ENCODE data around the gene PLCD3. TPM values are rescaled to one million over a fixed set of nuclear protein-coding genes. Genes with fewer than 3 reads are reported as not detected.

PLCD3 gene
- total and polyA plus RNA-seq, 9 of the 15 experiments (the other 6 are each of a cell fraction or from before 2014, with no cell fraction given): 0.20 to 22.6 (median 7.5) TPM

DNA sequence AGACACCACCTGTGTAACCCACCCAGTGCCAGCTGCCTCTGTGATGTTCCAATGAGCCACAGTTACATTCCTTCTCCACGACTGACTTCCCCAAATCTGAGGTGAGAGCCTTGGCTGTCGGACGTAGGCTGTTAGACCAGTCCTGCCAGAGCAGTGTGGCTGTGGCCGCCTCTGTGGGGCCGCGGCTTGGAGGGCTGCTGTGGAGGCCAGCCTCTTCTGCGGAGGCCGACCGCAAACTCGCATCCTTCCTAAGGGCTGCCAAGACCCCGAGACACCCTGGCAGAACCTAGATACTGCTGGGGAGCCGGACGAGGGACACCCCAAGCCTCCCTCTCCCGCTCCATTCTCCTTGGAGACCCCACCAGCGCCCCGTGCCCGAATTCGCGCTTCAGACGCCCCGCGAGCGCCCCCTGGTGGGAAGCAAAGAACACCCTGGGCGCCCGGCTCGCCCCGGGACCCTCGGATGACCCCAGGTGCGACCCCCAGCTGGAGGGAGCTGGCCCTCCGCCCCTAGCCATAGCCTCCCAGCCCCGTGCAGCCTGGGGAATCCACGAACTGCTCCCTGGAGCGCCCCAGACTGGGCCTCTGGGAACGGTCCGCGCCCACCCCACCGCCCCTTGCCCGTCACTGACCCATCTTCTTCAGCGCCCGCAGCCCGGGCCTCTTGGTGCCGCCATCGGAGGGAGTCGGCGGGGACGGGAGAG is 547 bp downstream of the PLCD3 start (continued):
- TF ChIP-seq TRIM28 (IDR thresholded peaks at IDR 0.05) (no peak), NFE2L1 (tag; IDR thresholded peaks at IDR 0.05; ENCODE audit: borderline replicate concordance, low read depth) (no peak), POU5F1 (IDR thresholded peaks at IDR 0.05; ENCODE audit: borderline replicate concordance, low read depth, low read length, partially characterized antibody) (no peak), TRIM24 (IDR thresholded peaks at IDR 0.05) (no peak), PHTF2 (CRISPR knock-in tag; IDR thresholded peaks at IDR 0.05) (no peak), ZNF140 (CRISPR knock-in tag; IDR thresholded peaks at IDR 0.05) (no peak), ZBTB43 (CRISPR knock-in tag; IDR thresholded peaks at IDR 0.05) (no peak), POLR3G (IDR thresholded peaks at IDR 0.05; ENCODE audit: extremely low read depth, insufficient read length, insufficient replicate concordance) (no peak), CREM (IDR thresholded peaks at IDR 0.05; ENCODE audit: low read depth) (no peak), RAD21 (CRISPR knock-in tag; conservative IDR thresholded peaks at IDR 0.05 in 1 of 2, IDR thresholded peaks at IDR 0.05 in 1 of 2) (peak; percentile 60 to 80), ESRRA (IDR thresholded peaks at IDR 0.05; ENCODE audit: borderline replicate concordance, low read depth) (0 out of 2 replicates have a peak, but pooled peaks have one; percentile 34), TEAD2 (tag; IDR thresholded peaks at IDR 0.05) (no peak), ARID1B (IDR thresholded peaks at IDR 0.05) (peak; percentile 26; the same call in 1 of the 2 replicates), ETS2 (tag; IDR thresholded peaks at IDR 0.05; ENCODE audit: borderline replicate concordance, poor library complexity, severe bottlenecking) (no peak), ZNF583 (CRISPR knock-in tag; IDR thresholded peaks at IDR 0.05) (no peak), MCM5 (IDR thresholded peaks at IDR 0.05; ENCODE audit: low read depth) (no peak), ZNF57 (CRISPR knock-in tag; IDR thresholded peaks at IDR 0.05) (no peak), COPS2 (conservative IDR thresholded peaks at IDR 0.05) (no peak), NFRKB (IDR thresholded peaks at IDR 0.05; ENCODE audit: low read depth) (no peak), MCM2 (IDR thresholded peaks at IDR 0.05; ENCODE audit: low read depth) (no peak), TARDBP (IDR thresholded peaks at IDR 0.05) (no peak), SNAPC5 (CRISPR knock-in tag; IDR thresholded peaks at IDR 0.05) (no peak)
- TF ChIP-seq, protein P1, sequence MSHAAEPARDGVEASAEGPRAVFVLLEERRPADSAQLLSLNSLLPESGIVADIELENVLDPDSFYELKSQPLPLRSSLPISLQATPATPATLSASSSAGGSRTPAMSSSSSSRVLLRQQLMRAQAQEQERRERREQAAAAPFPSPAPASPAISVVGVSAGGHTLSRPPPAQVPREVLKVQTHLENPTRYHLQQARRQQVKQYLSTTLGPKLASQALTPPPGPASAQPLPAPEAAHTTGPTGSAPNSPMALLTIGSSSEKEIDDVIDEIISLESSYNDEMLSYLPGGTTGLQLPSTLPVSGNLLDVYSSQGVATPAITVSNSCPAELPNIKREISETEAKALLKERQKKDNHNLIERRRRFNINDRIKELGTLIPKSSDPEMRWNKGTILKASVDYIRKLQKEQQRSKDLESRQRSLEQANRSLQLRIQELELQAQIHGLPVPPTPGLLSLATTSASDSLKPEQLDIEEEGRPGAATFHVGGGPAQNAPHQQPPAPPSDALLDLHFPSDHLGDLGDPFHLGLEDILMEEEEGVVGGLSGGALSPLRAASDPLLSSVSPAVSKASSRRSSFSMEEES (CRISPR knock-in tag; IDR thresholded peaks at IDR 0.05): no peak
- TF ChIP-seq, protein P2, sequence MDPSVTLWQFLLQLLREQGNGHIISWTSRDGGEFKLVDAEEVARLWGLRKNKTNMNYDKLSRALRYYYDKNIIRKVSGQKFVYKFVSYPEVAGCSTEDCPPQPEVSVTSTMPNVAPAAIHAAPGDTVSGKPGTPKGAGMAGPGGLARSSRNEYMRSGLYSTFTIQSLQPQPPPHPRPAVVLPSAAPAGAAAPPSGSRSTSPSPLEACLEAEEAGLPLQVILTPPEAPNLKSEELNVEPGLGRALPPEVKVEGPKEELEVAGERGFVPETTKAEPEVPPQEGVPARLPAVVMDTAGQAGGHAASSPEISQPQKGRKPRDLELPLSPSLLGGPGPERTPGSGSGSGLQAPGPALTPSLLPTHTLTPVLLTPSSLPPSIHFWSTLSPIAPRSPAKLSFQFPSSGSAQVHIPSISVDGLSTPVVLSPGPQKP (CRISPR knock-in tag; IDR thresholded peaks at IDR 0.05): no peak
- TF ChIP-seq, protein P3, sequence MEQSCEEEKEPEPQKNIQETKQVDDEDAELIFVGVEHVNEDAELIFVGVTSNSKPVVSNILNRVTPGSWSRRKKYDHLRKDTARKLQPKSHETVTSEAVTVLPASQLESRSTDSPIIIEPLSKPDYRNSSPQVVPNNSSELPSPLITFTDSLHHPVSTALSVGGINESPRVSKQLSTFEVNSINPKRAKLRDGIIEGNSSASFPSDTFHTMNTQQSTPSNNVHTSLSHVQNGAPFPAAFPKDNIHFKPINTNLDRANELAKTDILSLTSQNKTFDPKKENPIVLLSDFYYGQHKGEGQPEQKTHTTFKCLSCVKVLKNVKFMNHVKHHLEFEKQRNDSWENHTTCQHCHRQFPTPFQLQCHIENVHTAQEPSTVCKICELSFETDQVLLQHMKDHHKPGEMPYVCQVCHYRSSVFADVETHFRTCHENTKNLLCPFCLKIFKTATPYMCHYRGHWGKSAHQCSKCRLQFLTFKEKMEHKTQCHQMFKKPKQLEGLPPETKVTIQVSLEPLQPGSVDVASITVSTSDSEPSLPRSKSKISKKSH (CRISPR knock-in tag; IDR thresholded peaks at IDR 0.05): no peak

All from K562 (cell line).